HepG2 (cell line): ENCODE data around the gene GSDME.

Experiments used
- ESRRA ChIP-seq: sonication (generic); formaldehyde crosslinking; IDR thresholded peaks from 2 replicates; pipeline ENCODE4 v1.5.1; 2020; ENCODE audit warnings: mild to moderate bottlenecking, low read depth, missing genetic modification reagents
- ETV6 ChIP-seq: sonication (generic); formaldehyde crosslinking; conservative IDR thresholded peaks from 2 replicates; pipeline ENCODE4 v1.4.0; 2020; ENCODE audit warnings: missing genetic modification reagents
- REL ChIP-seq: sonication (generic); formaldehyde crosslinking; conservative IDR thresholded peaks from 2 replicates; pipeline ENCODE4 v1.8.0; 2022; ENCODE audit warnings: mild to moderate bottlenecking, missing genetic modification reagents, moderate library complexity
- ZFX ChIP-seq: sonication (generic); formaldehyde crosslinking; IDR thresholded peaks from 2 replicates; pipeline ENCODE4 v1.4.0; 2020; ENCODE audit warnings: mild to moderate bottlenecking, low read depth, missing genetic modification reagents, moderate library complexity

DNA sequence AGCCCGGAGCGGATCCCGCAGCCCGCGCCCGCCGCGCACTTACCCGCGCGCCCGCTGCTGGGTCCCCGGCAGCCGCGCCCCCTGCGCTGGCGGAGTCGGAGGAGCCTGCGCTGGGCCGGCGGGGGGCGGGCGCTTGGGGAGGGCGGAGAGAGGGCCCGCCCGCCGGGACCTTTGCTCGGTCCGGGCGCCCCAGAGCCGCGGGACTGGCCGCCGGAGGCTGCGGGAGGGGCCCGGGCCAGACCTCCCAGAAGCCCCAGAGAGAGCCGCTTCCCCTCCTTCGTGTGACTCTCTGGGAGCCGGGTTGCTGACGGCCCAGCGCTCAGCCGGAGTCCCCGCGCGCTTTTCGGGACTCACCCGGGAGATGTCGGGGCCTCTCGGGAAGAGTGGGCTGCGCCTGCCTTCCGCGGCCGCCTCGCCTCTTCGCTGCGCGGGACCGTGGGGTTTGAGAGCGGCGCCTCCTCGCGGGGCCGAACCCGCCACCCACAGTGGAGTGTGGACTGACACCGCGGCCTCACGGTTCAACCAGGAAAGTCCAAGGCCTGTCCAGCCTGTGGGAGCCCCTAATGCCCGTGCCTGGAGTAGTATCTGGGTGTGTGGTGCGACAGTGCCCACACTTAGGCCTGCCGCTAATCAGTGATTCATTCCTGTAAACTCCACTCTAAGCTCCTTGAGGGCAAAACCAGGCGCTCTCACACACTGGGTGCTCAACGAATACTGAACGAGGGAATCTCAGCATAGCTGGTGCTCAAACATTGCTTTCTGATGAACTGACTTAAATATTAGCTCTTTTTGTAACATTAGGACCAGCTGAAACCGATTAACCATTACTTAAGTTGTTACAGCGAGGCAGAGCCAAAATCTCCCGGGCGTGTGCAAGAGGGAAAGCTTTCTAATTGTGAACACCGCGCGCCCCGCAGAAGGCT, at the start of gene GSDME:
- peak; percentile 68; the same call in 1 of the 2 replicates for TF ChIP-seq ZFX (CRISPR knock-in tag)
- TF ChIP-seq ETV6 (CRISPR knock-in tag), result 0 out of 2 replicates have a peak, but pooled peaks have one; percentile 59
- no peak for TF ChIP-seq ESRRA
- TF ChIP-seq REL, result no peak
